ENCODE results near the gene RIN2. TPM values are rescaled to one million over a fixed set of nuclear protein-coding genes. Genes with fewer than 3 reads are reported as not detected.

Gene RIN2
- total and polyA plus RNA-seq, 2 of the 4 experiments (the other 2 are of a cell fraction) = 16.1 to 72.2 TPM

DNA sequence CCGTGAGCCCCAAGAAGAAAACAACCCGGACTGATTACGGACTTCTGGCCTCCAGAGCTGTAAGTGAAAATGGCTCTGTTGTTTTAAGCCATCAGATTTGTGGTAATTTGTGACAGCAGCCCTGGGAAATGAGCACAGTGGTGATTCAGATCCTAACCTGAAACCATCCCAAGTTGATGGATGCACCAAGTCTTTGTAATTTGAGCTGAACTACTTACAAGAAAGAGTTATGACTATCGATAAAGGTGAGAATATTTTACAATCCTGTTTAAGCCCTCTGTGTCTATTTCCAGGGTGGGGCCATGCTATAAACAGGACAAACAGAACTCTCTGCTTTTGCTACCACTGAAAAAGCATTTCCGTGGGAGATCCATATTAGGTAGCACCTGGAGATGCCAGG, 19.1 kb upstream of the RIN2 start:
- 90% methylated on average over 2 of the region's 5 CpGs; no CpG with 5 or more reads in 1 of the 2 experiments for WGBS, 2 experiments (ENCODE audit: extremely low coverage in 2 of 2, insufficient read length in 1 of 2)
- CTCF ChIA-PET = no interaction called here
- in situ Hi-C loops (cut with MboI; ENCODE audit: low sequenced_read_pairs) = no loop called here
- dilution Hi-C loops (cut with HindIII; ENCODE audit: low sequenced_read_pairs, unreplicated experiment) = no loop called here
- peaks cover 4% of the 10 kb centered on the region for H3K4me1 ChIP-seq (ENCODE audit: control insufficient read depth, insufficient read depth, low read length)
- 0 out of 2 replicates have a peak, but pooled peaks cover 4% of the 10 kb centered on the region for H3K9me1 ChIP-seq (ENCODE audit: insufficient read depth, low read length)
- H3K23ac ChIP-seq (ENCODE audit: low read depth, low read length) = no peak overlapping the region
- no peak overlapping the region for H2AK5ac ChIP-seq (ENCODE audit: low read depth, low read length)
- no peak overlapping the region for H3K18ac ChIP-seq (ENCODE audit: low read depth, low read length)
- H3K9ac ChIP-seq (ENCODE audit: low read depth, low read length) = no peak overlapping the region
- no peak overlapping the region for H2AK9ac ChIP-seq (replicated peaks; ENCODE audit: low read depth, low read length, poor library complexity)
- no peak overlapping the region for H4K91ac ChIP-seq (ENCODE audit: insufficient read depth, low read depth, low read length)
- ATAC-seq (ENCODE audit: low read depth) = no peak
- POLR2A ChIA-PET (ENCODE audit: unreplicated experiment) = no interaction called here
- no peak overlapping the region for H3K4ac ChIP-seq (ENCODE audit: low read depth, low read length)
- H3K14ac ChIP-seq (replicated peaks; ENCODE audit: low read depth, low read length) = no peak overlapping the region
- no peak overlapping the region for H2AFZ ChIP-seq (replicated peaks; ENCODE audit: low read length, poor library complexity)
- BruUV-seq (replicated peaks) = no TSS peak
- H2BK120ac ChIP-seq (ENCODE audit: low read depth, low read length) = no peak overlapping the region
- no peak overlapping the region for H3K4me3 ChIP-seq (ENCODE audit: insufficient read depth, low read depth, low read length)
- no peaks in the 10 kb centered on the region for H3K36me3 ChIP-seq (ENCODE audit: control insufficient read depth, insufficient read depth, low read length)
- no peak for DNase-seq
- H3K27ac ChIP-seq (ENCODE audit: insufficient read depth, low read length) = no peak overlapping the region
- H2BK15ac ChIP-seq (ENCODE audit: low read depth, low read length) = no peak overlapping the region
- peaks cover 15% of the 10 kb centered on the region for H3K27me3 ChIP-seq (ENCODE audit: control insufficient read depth, insufficient read depth, low read length)
- H2BK20ac ChIP-seq (ENCODE audit: low read depth, low read length) = no peak overlapping the region
- H3K79me1 ChIP-seq (ENCODE audit: low read depth in 1 of 2, low read length in 2 of 2) = no peaks in the 10 kb centered on the region
- no peaks in the 10 kb centered on the region for H3K9me3 ChIP-seq (ENCODE audit: control insufficient read depth, insufficient read depth, low read length)
- TF ChIP-seq POLR2A (IDR thresholded peaks at IDR 0.05; ENCODE audit: low read depth, low read length) (no peak), MAFK (IDR thresholded peaks at IDR 0.05; ENCODE audit: low read depth, low read length) (no peak), FOS (IDR thresholded peaks at IDR 0.05; ENCODE audit: low read depth, low read length) (no peak), CHD1 (IDR thresholded peaks at IDR 0.05; ENCODE audit: low read depth, low read length) (no peak), SMC3 (IDR thresholded peaks at IDR 0.05; ENCODE audit: low read depth, low read length) (no peak)
- TF ChIP-seq, protein P1, sequence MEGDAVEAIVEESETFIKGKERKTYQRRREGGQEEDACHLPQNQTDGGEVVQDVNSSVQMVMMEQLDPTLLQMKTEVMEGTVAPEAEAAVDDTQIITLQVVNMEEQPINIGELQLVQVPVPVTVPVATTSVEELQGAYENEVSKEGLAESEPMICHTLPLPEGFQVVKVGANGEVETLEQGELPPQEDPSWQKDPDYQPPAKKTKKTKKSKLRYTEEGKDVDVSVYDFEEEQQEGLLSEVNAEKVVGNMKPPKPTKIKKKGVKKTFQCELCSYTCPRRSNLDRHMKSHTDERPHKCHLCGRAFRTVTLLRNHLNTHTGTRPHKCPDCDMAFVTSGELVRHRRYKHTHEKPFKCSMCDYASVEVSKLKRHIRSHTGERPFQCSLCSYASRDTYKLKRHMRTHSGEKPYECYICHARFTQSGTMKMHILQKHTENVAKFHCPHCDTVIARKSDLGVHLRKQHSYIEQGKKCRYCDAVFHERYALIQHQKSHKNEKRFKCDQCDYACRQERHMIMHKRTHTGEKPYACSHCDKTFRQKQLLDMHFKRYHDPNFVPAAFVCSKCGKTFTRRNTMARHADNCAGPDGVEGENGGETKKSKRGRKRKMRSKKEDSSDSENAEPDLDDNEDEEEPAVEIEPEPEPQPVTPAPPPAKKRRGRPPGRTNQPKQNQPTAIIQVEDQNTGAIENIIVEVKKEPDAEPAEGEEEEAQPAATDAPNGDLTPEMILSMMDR (conservative IDR thresholded peaks at IDR 0.05; ENCODE audit: low read depth, low read length) = no peak
- TF ChIP-seq, protein P2, sequence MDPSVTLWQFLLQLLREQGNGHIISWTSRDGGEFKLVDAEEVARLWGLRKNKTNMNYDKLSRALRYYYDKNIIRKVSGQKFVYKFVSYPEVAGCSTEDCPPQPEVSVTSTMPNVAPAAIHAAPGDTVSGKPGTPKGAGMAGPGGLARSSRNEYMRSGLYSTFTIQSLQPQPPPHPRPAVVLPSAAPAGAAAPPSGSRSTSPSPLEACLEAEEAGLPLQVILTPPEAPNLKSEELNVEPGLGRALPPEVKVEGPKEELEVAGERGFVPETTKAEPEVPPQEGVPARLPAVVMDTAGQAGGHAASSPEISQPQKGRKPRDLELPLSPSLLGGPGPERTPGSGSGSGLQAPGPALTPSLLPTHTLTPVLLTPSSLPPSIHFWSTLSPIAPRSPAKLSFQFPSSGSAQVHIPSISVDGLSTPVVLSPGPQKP (IDR thresholded peaks at IDR 0.05; ENCODE audit: borderline replicate concordance, low read depth, low read length) = no peak
- intact Hi-C loops (cut with micrococcal nuclease) = no loop called here
- no peak overlapping the region for H3K4me2 ChIP-seq (ENCODE audit: low read depth, low read length)
- H4K8ac ChIP-seq (ENCODE audit: low read depth in 2 of 2, low read length in 2 of 2) = no peak overlapping the region
- no peak overlapping the region; the same call in 1 of the 2 replicates for H3K56ac ChIP-seq (ENCODE audit: extremely low read depth, insufficient read depth, low read length)
- no peaks in the 10 kb centered on the region for H4K20me1 ChIP-seq (ENCODE audit: insufficient read depth, low read length)
- H2BK5ac ChIP-seq (ENCODE audit: low read depth, low read length, poor library complexity, severe bottlenecking) = no peak overlapping the region
- H4K5ac ChIP-seq (ENCODE audit: low read depth, low read length) = no peak overlapping the region

Data from IMR-90 (cell line).